ENCODE results near the gene COBL. TPM values are rescaled to one million over a fixed set of nuclear protein-coding genes. Genes with fewer than 3 reads are reported as not detected.

The COBL gene
- total RNA-seq, 2 donors from 2014 or later = not detected

DNA sequence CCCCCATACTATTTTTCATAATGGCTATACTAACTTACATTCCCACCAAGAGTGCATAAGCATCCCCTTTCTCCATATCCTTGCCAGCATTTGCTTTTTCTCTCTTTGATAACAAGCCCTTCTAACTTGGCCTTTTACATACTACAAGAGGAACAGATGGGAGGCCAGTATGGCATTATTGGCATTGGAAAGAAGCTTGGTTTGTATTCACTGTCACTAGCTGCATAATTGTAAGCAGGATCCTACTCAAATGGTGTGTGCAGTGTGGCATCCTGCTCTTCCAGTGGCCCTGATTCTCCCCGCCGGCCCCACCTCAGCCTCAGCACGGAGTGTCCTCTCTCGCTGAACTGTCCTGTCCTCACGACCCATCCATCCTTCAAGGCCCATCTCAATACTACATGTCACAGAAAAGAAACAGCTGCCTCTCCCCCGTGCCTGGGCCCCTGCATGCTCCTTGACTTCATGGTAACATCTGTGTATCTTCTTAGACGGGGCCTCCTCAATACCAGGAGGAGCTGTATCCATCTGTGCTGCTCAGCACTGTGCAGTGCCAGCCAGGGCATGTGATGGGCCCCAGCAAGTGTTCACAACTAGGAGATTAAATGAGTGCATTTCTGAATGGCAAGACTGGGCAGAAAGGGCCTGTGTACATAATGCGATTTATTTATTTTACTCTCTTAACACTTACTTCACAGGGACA is 205.2 kb downstream of the COBL start:
- Mint-ChIP-seq H3K4me1 (no peaks in the 10 kb centered on the region), H3K36me3 (ENCODE audit: low read depth) (no peaks in the 10 kb centered on the region), H3K4me3 (no peak overlapping the region), H3K27me3 (peaks cover 3% of the 10 kb centered on the region), H3K27ac (no peak overlapping the region), H3K9me3 (no peaks in the 10 kb centered on the region)
- no peak for ATAC-seq (replicated peaks)

- Mint-ChIP-seq H3K27me3 (peaks cover 3% of the 10 kb centered on the region), H3K27ac (no peak overlapping the region), H3K4me3 (no peak overlapping the region), H3K9me3 (no peaks in the 10 kb centered on the region), H3K4me1 (no peaks in the 10 kb centered on the region), H3K36me3 (ENCODE audit: low read depth) (no peaks in the 10 kb centered on the region)
- ATAC-seq (replicated peaks) = no peak
Observed at GRCh38 chr7:51108134-51108533, 208.5 kb downstream of the COBL start.

DNA sequence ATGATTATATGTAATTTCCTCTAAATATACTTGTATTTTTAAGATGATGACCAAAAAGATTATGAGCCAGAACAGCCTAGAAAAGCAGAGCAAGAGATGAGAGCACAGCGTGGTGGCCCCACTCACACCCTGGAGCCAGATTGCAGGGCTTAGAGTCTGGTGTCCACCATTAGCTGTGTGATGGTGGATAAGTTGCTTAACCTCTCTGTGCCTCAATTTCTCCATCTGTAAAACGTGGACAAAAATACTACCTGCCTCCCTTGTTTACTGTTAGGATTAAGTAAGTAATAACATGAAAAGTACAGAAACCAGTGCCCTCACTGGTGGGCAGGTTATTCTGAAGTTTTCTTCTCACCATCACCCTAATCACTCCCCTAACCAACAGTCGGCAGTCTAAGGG is 212.3 kb downstream of the COBL start:
- ATAC-seq (replicated peaks) = no peak
- no peaks in the 10 kb centered on the region for H3K36me3 Mint-ChIP-seq (ENCODE audit: low read depth)
- H3K4me3 Mint-ChIP-seq = no peak overlapping the region
- no peaks in the 10 kb centered on the region for H3K9me3 Mint-ChIP-seq
- no peaks in the 10 kb centered on the region for H3K27me3 Mint-ChIP-seq
- H3K27ac Mint-ChIP-seq = no peak overlapping the region
- no peaks in the 10 kb centered on the region for H3K4me1 Mint-ChIP-seq

DNA sequence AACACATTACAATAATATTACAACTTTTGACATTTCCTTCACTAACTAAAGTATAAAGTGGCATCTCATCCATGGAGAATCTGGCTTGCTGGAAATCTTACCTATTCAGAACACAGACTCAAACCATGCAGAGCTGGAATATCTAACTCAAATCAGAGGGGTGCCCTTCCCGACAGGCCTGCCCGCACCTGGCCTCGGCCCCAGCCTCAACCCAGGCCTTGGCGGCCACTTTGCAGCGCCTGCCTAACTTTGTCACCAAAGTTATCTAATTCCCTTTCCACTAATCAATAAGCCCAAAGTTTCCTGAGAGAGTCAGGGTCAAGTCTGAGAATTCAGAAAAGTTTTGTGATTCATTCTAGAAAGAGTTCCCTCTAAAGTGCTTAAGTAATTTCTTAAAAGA is 212.9 kb downstream of the COBL start:
- ATAC-seq (replicated peaks) = no peak
- Mint-ChIP-seq H3K27me3 (no peaks in the 10 kb centered on the region), H3K9me3 (peaks cover under 1% of the 10 kb centered on the region), H3K4me3 (no peak overlapping the region), H3K36me3 (ENCODE audit: low read depth) (no peaks in the 10 kb centered on the region), H3K4me1 (no peaks in the 10 kb centered on the region), H3K27ac (no peak overlapping the region)

DNA sequence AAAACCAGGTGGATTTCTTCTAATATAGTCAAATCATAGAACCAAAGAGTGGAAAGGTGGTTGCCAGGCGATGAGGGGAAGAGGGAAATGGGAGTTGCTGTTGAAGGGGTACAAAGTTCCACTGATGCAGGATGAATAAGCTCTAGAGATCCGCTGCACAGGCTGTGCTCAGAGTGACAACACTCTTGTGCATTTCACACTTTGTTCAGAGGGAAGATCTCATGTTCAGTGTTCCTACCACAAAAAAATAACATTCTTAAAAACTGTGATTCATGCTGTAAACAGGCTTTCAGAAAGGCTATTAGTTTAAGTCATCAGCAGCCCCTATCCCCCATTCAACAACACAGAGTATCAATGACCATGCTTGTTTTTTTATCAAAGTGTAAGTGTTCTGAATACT is 213.8 kb downstream of the COBL start:
- Mint-ChIP-seq H3K27ac (no peak overlapping the region), H3K36me3 (ENCODE audit: low read depth) (no peaks in the 10 kb centered on the region), H3K4me3 (no peak overlapping the region), H3K4me1 (no peaks in the 10 kb centered on the region), H3K27me3 (no peaks in the 10 kb centered on the region), H3K9me3 (peaks cover 6% of the 10 kb centered on the region)
- no peak for ATAC-seq (replicated peaks)

DNA sequence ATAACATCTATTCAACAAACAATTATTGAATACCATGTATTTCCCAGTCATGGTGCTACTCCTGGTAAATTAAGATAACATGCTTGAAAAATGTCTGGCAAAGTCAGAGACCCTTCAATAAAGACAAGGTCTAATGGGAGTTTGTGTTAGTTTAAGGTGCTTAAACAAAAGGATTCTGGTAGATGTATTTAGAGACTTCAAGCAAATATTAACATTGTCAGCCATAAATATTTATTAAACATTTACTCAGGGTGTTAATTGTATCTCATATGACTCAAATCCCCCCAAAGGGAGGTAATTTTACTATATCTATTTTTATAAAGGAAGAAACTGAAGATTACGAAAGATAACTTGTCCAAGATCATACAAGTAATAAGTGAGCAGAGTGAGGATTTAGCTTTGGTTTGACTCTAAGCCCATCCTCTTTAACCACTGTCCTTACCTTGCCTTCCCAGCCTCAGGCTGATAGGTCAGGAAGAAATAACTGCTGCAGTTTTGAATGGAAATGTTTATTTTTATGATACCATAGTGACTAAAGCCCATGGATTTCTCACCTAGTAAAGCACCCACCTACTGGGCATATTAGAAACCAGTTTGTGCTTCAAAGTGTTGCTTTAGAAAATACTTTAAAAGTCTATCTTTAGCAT is 215.4 kb downstream of the COBL start:
- Mint-ChIP-seq H3K27ac (no peak overlapping the region), H3K36me3 (ENCODE audit: low read depth) (no peaks in the 10 kb centered on the region), H3K9me3 (peaks cover 6% of the 10 kb centered on the region), H3K4me1 (no peaks in the 10 kb centered on the region), H3K27me3 (no peaks in the 10 kb centered on the region), H3K4me3 (no peak overlapping the region)
- ATAC-seq (replicated peaks) = no peak

DNA sequence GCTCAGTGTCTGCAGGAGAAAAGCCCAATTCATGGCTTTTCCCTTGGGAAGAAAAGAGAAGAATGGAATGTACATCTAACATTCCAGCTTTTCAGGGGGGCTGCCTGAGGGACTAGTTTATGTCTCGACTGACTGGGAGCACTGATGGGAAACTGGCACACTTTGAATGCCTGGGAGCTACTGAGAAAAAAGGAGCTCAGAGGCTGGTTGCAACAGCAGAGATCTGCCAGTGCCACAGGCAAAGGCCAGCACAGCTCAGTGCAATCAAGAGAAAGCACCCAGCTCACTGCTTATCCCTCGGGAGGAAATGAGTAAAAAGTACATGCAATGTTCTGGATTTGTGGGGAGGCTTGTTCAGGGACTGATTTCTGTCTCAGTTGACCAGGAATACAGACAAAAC is 226.2 kb downstream of the COBL start:
- ATAC-seq (replicated peaks) = no peak
- Mint-ChIP-seq H3K9me3 (peaks cover 19% of the 10 kb centered on the region), H3K36me3 (ENCODE audit: low read depth) (no peaks in the 10 kb centered on the region), H3K4me3 (no peak overlapping the region), H3K4me1 (no peaks in the 10 kb centered on the region), H3K27ac (no peak overlapping the region), H3K27me3 (peaks cover 22% of the 10 kb centered on the region)

DNA sequence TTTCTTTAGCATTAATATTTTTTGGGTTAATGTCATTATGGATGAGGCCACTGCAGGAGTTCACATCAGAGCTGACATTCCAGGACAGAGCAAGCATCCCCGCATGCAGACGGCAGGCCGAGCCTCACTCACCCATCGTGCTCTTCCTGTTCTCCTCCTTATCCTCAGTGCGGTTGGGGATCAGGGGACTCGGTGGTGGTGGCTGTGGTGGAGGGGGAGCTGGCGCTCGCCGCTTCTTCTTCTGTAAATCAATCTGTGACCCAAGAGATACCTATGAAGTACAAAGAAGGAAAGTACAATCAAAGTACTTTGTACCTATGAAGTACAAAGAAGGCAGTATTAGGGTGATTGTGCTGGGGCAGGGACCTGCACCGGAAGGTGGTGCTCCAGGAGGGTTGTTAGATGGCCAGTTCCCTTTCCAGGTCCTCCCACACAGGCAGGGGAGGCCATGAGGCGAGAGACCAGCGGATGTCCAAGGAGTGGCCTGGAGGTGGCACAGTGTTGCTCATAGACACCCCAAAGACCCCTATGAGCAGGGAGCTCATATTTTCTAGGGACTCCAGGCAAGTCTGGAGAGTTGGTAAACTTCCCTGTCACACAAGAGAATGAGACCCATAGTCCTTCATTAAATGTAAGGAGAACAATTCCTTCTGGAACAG is 231.4 kb downstream of the COBL start:
- Mint-ChIP-seq H3K9me3 (no peaks in the 10 kb centered on the region), H3K4me1 (no peaks in the 10 kb centered on the region), H3K36me3 (ENCODE audit: low read depth) (no peaks in the 10 kb centered on the region), H3K4me3 (no peak overlapping the region), H3K27ac (no peak overlapping the region), H3K27me3 (peaks cover 8% of the 10 kb centered on the region)
- no peak for ATAC-seq (replicated peaks)

DNA sequence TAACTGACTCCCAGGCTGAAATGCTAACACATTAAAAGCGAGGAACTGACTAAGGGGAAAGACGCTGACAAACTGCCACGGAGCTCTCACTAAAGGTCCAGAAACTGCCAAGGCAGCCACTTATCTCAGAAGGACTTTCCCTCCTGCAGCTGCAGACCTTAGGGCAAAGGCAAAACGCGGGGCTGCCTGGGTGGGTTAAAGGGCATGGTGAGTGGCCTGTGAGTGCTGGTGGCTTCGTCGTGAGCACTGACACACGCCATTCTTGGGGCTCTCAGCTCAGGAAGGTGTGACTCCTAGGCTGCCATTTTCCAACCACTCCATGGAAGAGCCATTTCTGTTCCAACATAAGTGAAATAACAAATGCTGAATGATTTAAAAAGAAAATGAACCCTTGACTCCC is 232.5 kb downstream of the COBL start:
- H3K27ac Mint-ChIP-seq = no peak overlapping the region
- no peaks in the 10 kb centered on the region for H3K36me3 Mint-ChIP-seq (ENCODE audit: low read depth)
- no peaks in the 10 kb centered on the region for H3K4me1 Mint-ChIP-seq
- H3K27me3 Mint-ChIP-seq = peaks cover 8% of the 10 kb centered on the region
- no peak overlapping the region for H3K4me3 Mint-ChIP-seq
- no peak for ATAC-seq (replicated peaks)
- H3K9me3 Mint-ChIP-seq = no peaks in the 10 kb centered on the region

DNA sequence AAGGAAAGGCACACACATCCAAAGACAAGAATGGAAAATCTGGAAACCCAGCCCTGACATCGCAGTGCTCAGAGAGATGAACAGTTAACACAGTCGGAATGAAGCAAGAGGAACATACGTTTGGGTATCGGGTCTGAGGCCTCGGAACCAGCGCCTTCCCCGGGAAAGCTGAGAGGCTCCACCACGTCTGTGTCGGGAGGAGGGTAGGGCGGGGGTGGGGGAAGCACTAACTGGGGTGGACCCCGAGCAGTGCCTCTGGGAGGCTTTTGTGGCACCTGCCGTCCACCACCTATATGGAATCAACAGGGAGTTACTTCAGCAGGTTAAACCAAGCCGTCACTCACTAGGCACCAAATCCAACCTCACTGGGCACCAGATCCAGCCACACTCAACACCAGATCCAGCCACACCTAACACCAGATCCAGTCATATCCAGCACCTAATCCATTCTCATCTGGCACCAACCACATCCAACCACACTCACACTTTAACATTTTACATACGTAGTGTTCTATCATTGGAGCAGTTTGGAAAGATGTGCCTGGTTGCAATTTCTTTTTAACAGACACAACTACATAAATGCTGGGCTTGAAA is 233.6 kb downstream of the COBL start:
- Mint-ChIP-seq H3K27ac (no peak overlapping the region), H3K4me3 (no peak overlapping the region), H3K4me1 (no peaks in the 10 kb centered on the region), H3K27me3 (no peaks in the 10 kb centered on the region), H3K36me3 (ENCODE audit: low read depth) (no peaks in the 10 kb centered on the region), H3K9me3 (no peaks in the 10 kb centered on the region)
- no peak for ATAC-seq (replicated peaks)

GRCh38 chr7:51082096-51082840 is 234.3 kb downstream of the COBL start:
- Mint-ChIP-seq H3K36me3 (ENCODE audit: low read depth) (no peaks in the 10 kb centered on the region), H3K4me1 (no peaks in the 10 kb centered on the region), H3K4me3 (no peak overlapping the region), H3K9me3 (no peaks in the 10 kb centered on the region), H3K27me3 (no peaks in the 10 kb centered on the region), H3K27ac (no peak overlapping the region)
- ATAC-seq (replicated peaks) = no peak

DNA sequence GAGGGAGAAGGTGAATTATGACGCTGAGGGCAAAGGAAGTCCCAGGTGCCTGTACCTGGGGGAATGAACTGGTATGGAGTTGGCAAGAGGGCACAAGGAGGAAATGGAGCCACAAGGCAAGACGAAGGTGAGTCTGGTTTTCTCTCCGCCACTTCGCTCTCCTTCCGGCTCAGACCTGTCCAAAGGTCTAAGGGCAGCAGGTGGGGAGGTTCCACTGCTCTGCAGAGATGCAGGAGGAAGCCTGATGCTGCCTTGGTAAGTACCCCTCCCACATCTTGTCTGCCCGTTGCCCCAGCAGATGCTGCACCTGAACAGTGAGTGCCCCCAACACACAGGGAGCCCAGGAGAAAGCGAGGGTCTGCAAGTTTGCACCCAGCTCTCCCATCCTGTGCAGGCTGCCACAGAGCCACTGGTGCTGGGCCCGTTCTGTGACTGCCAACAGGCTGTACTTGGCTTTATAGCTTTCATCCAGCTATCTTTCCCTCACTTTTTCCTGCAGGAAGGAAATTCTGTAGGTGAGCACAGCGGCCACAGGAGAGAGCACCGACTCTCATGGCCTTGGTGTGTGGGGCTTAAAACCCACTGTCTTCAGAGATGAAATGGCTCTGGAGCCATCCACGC is 235.2 kb downstream of the COBL start:
- H3K27me3 Mint-ChIP-seq = no peaks in the 10 kb centered on the region
- H3K36me3 Mint-ChIP-seq (ENCODE audit: low read depth) = no peaks in the 10 kb centered on the region
- H3K4me1 Mint-ChIP-seq = no peaks in the 10 kb centered on the region
- H3K27ac Mint-ChIP-seq = no peak overlapping the region
- no peak overlapping the region for H3K4me3 Mint-ChIP-seq
- ATAC-seq (replicated peaks) = no peak
- H3K9me3 Mint-ChIP-seq = no peaks in the 10 kb centered on the region

- Mint-ChIP-seq H3K4me3 (no peak overlapping the region), H3K27me3 (no peaks in the 10 kb centered on the region), H3K36me3 (ENCODE audit: low read depth) (no peaks in the 10 kb centered on the region), H3K9me3 (no peaks in the 10 kb centered on the region), H3K4me1 (no peaks in the 10 kb centered on the region), H3K27ac (no peak overlapping the region)
- no peak for ATAC-seq (replicated peaks)
Observed at GRCh38 chr7:51080622-51081269, 235.9 kb downstream of the COBL start.

DNA sequence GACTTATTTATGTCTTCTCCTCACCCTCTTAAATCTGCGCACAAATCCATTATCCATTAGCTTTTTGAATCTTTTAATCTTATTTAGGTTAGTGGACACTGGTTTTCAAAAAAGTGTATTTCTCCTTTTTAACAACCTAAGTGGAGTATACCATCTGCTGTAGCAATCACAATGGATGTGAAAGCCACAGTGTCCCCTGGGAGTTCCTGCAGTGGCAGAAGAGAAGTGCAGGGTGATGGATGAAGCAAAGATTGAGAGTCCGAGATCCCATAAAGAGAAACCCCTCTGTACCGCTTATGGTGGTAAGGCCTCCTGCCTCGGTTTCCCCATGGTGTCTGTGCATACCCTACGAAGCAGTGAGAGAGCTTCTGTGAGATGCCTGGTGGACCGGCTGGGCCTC is 236.4 kb downstream of the COBL start:
- no peak for ATAC-seq (replicated peaks)
- Mint-ChIP-seq H3K4me3 (no peak overlapping the region), H3K36me3 (ENCODE audit: low read depth) (no peaks in the 10 kb centered on the region), H3K9me3 (no peaks in the 10 kb centered on the region), H3K27me3 (no peaks in the 10 kb centered on the region), H3K4me1 (no peaks in the 10 kb centered on the region), H3K27ac (no peak overlapping the region)
